Neural cell (in vitro differentiated cells): ENCODE measurements around the gene RAPGEF2. TPM values are rescaled to one million over a fixed set of nuclear protein-coding genes. Genes with fewer than 3 reads are reported as not detected.

Source experiments
- H2AFZ ChIP-seq: fragments of 200-600, 300-800 bp; sonication (generic), shearing (Covaris generic); 2 replicates; pipeline ENCODE4 v1.6.0; 2014; ENCODE audit warnings: low read depth, mild to moderate bottlenecking, antibody characterized with exemption, low read length, moderate library complexity
- H3F3A ChIP-seq: fragments of 200-600 bp; shearing (Covaris generic); 2 replicates; pipeline ENCODE4 v1.6.1; 2016; ENCODE audit warnings: mild to moderate bottlenecking, moderate library complexity, mixed read lengths, antibody characterized with exemption, low read length; ENCODE audit not compliant: insufficient read depth, poor library complexity, severe bottlenecking
- H3K27ac ChIP-seq: fragments of 200-600, 300-800 bp; sonication (generic), shearing (Covaris generic); 2 replicates; pipeline ENCODE4 v1.5.1; 2014; ENCODE audit warnings: mild to moderate bottlenecking, low read length, moderate library complexity
- H3K27me3 ChIP-seq: fragments of 300-800, 200-600 bp; sonication (generic), shearing (Covaris generic); 2 replicates; pipeline ENCODE4 v1.6.0; 2014; ENCODE audit warnings: mild to moderate bottlenecking, low read depth, low read length, moderate library complexity; ENCODE audit not compliant: insufficient read depth
- H3K36me3 ChIP-seq: fragments of 300-800, 200-600 bp; sonication (generic), shearing (Covaris generic); 2 replicates; pipeline ENCODE4 v1.5.1; 2014; ENCODE audit warnings: mild to moderate bottlenecking, antibody characterized with exemption, low read length, moderate library complexity; ENCODE audit not compliant: insufficient read depth
- H3K4me2 ChIP-seq: fragments of 300-800, 200-600 bp; sonication (generic), shearing (Covaris generic); 2 replicates; pipeline ENCODE4 v1.6.0; 2014; ENCODE audit warnings: mild to moderate bottlenecking, low read length
- H3K4me3 ChIP-seq: fragments of 300-800, 200-600 bp; sonication (generic), shearing (Covaris generic); 2 replicates; pipeline ENCODE4 v1.5.1; 2014; ENCODE audit warnings: mild to moderate bottlenecking, low read length, moderate library complexity
- H3K79me2 ChIP-seq: fragments of 200-600 bp; shearing (Covaris generic); replicated peaks from 2 replicates; pipeline ENCODE4 v1.6.0; 2014; ENCODE audit warnings: mild to moderate bottlenecking, low read length, moderate library complexity; ENCODE audit not compliant: insufficient read depth
- H3K9ac ChIP-seq: fragments of 300-800, 200-600 bp; sonication (generic), shearing (Covaris generic); 2 replicates; pipeline ENCODE4 v1.6.1; 2016; ENCODE audit warnings: mild to moderate bottlenecking, low read length, mixed read lengths
- H3K9me2 ChIP-seq: fragments of 200-600 bp; shearing (Covaris generic); 2 replicates; pipeline ENCODE4 v1.6.1; 2016; ENCODE audit warnings: mild to moderate bottlenecking, low read length, mixed read lengths; ENCODE audit not compliant: insufficient read depth
- H3K9me3 ChIP-seq: fragments of 200-600, 300-800 bp; sonication (generic), shearing (Covaris generic); 2 replicates; pipeline ENCODE4 v1.6.1; 2016; ENCODE audit warnings: mild to moderate bottlenecking, mixed run types, low read length, moderate library complexity, mixed read lengths
- H4K20me1 ChIP-seq: fragments of 200-600 bp; shearing (Covaris generic); 2 replicates; pipeline ENCODE4 v1.6.1; 2016; ENCODE audit warnings: mild to moderate bottlenecking, mixed run types; ENCODE audit not compliant: insufficient read depth
- CTCF ChIP-seq: fragments of 450-650 bp; IDR thresholded peaks from 2 replicates; pipeline ENCODE4 v1.5.1; 2014; ENCODE audit warnings: antibody characterized with exemption, mild to moderate bottlenecking, moderate library complexity; ENCODE audit not compliant: poor library complexity, severe bottlenecking
- EP300 ChIP-seq: fragments of 450-650 bp; conservative IDR thresholded peaks from 2 replicates; pipeline ENCODE4 v1.6.1; 2014; ENCODE audit warnings: antibody characterized with exemption, mild to moderate bottlenecking, moderate library complexity; ENCODE audit not compliant: poor library complexity, severe bottlenecking
- EZH2 ChIP-seq: fragments of 200-600, 300-800 bp; shearing (Covaris generic), sonication (generic); IDR thresholded peaks from 2 replicates; pipeline ENCODE4 v1.6.1; 2014; ENCODE audit warnings: antibody characterized with exemption, low read length, borderline replicate concordance, mild to moderate bottlenecking; ENCODE audit not compliant: insufficient read depth, poor library complexity, severe bottlenecking
- MXI1 ChIP-seq: fragments of 450-650 bp; conservative IDR thresholded peaks from 2 replicates; pipeline ENCODE4 v1.6.1; 2014; ENCODE audit warnings: antibody characterized with exemption, mild to moderate bottlenecking; ENCODE audit not compliant: poor library complexity, severe bottlenecking
- POLR2AphosphoS5 ChIP-seq: IDR thresholded peaks from 2 replicates; pipeline ENCODE4 v1.6.1; 2012
- RAD21 ChIP-seq: fragments of 450-650 bp; conservative IDR thresholded peaks from 2 replicates; pipeline ENCODE4 v1.6.1; 2014; ENCODE audit warnings: antibody characterized with exemption, mild to moderate bottlenecking, moderate library complexity
- REST ChIP-seq: IDR thresholded peaks from 2 replicates; pipeline ENCODE4 v1.6.1; 2012; ENCODE audit warnings: borderline replicate concordance
- SMC3 ChIP-seq: fragments of 450-650 bp; conservative IDR thresholded peaks from 2 replicates; pipeline ENCODE4 v1.6.1; 2014; ENCODE audit warnings: antibody characterized with exemption, mild to moderate bottlenecking, moderate library complexity; ENCODE audit not compliant: poor library complexity
- TAF1 ChIP-seq: IDR thresholded peaks from 2 replicates; pipeline ENCODE4 v1.6.1; 2012; ENCODE audit warnings: low read depth
- polyA plus RNA-seq: library from polyadenylated mRNA; depleted of rRNA; stranded (reverse); fragments of >200 nt; gene quantifications from 2 replicates; pipeline ENCODE4 v1.2.3, GENCODE V29; 2014

The RAPGEF2 gene
- polyA plus RNA-seq, 1 donor from 2014 or later, result 134 TPM

- H3F3A ChIP-seq, result no peaks in the 10 kb centered on the region
- no peak overlapping the region for H3K4me3 ChIP-seq
- no peaks in the 10 kb centered on the region for H3K27me3 ChIP-seq
- H4K20me1 ChIP-seq, result peaks cover 4% of the 10 kb centered on the region
- peaks cover 64% of the 10 kb centered on the region for H3K79me2 ChIP-seq
- no peak overlapping the region for H3K27ac ChIP-seq
- no peaks in the 10 kb centered on the region for H3K9me3 ChIP-seq
- H3K9ac ChIP-seq, result no peak overlapping the region
- H3K4me2 ChIP-seq, result no peak overlapping the region
- H2AFZ ChIP-seq, result no peak overlapping the region
- no peak for TF ChIP-seq CTCF
- TF ChIP-seq REST, result no peak
- TF ChIP-seq SMC3, result no peak
- no peak for TF ChIP-seq MXI1
- TF ChIP-seq POLR2AphosphoS5, result no peak
- no peak for TF ChIP-seq EP300
- TF ChIP-seq RAD21, result no peak
- no peak for TF ChIP-seq EZH2
- TF ChIP-seq TAF1, result no peak
- H3K9me2 ChIP-seq, result no peaks in the 10 kb centered on the region
- no peaks in the 10 kb centered on the region for H3K36me3 ChIP-seq
Measured at GRCh38 chr4:159242427-159242826, 139.5 kb downstream of the RAPGEF2 start.

GRCh38 chr4:159248384-159249178, 145.7 kb downstream of the RAPGEF2 start:
- Histone ChIP-seq H3K4me2 (peak overlapping the region; percentile 9), H3K27ac (peak overlapping the region; percentile 69), H2AFZ (no peak overlapping the region)

More at GRCh38 chr4:159248384-159249178, 145.7 kb downstream of the RAPGEF2 start:
- H3K79me2 ChIP-seq, result peaks cover 26% of the 10 kb centered on the region
- no peaks in the 10 kb centered on the region for H3K27me3 ChIP-seq
- H3K9ac ChIP-seq, result peak overlapping the region; percentile 51
- peak overlapping the region; percentile 24 for H3K4me3 ChIP-seq
- H3K9me3 ChIP-seq, result no peaks in the 10 kb centered on the region
- H3K9me2 ChIP-seq, result no peaks in the 10 kb centered on the region
- no peaks in the 10 kb centered on the region for H3K36me3 ChIP-seq
- TF ChIP-seq POLR2AphosphoS5 (peak; percentile 90), EP300 (peak; percentile 90), MXI1 (peak; percentile 16), CTCF (no peak)
- no peaks in the 10 kb centered on the region for H4K20me1 ChIP-seq
- H3F3A ChIP-seq, result peaks cover 8% of the 10 kb centered on the region
